ENCODE results near the gene CFAP74. TPM values are rescaled to one million over a fixed set of nuclear protein-coding genes. Genes with fewer than 3 reads are reported as not detected.

The CFAP74 gene
- total and polyA plus RNA-seq, 2 of the 13 experiments (the other 11 are each of a cell fraction or from before 2014, with no cell fraction given), result 0.27 to 0.62 TPM

DNA sequence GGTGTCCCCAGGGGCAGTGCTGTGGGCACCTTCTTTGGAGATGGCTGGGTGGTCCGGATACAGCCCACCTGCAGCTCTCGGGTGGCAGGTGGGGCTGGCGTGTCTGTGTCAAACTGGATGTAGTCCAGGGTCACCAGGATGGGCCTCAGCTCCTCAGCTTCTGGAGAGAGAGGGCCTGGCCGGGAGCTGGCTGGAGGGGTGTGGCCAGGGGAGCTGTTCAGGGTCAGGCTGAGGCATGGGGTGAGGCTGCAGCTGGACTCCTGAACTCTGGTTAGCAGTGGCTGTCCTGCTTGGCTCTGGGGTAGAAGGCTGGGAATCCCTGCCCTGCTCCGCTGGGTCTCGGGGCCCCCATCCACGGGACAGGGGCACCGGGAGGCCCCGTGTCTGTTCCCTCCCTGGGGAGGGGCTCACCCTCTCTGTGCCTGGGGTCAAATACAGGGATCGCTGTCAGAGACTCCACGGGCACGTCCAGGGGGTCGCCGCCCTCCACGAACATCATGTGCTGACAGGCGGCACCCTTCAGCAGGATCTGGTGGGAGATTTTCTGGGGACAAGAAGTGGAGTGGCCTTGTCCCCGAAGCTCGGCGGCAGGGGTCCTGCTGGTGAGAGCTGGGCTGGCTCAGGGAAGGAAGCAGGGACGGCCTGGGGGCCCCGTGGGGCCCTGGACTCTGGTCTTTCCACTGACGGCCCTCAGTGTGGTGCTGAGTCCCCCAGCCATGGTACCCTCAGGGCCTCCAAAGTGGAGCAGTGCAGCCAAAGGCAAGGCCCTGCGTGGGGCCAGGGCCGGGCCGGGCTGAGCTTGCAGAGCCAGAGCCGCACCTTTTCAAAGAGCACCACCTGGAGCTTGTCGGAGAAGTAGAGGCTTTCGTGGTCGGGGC is 80.4 kb downstream of the CFAP74 start (continued):
- TF ChIP-seq ZNF777 (CRISPR knock-in tag; IDR thresholded peaks at IDR 0.05) (peak; percentile 80), RBFOX2 (IDR thresholded peaks at IDR 0.05; ENCODE audit: low read depth, low read length) (peak; percentile 59; the same call in 1 of the 2 replicates), ZNF614 (CRISPR knock-in tag; IDR thresholded peaks at IDR 0.05; ENCODE audit: borderline replicate concordance) (no peak), MYNN (CRISPR knock-in tag; IDR thresholded peaks at IDR 0.05; ENCODE audit: low read depth) (no peak), ZSCAN20 (CRISPR knock-in tag; IDR thresholded peaks at IDR 0.05; ENCODE audit: borderline replicate concordance) (no peak; the same call in 1 of the 2 replicates), ZC3H4 (CRISPR knock-in tag; IDR thresholded peaks at IDR 0.05; ENCODE audit: borderline replicate concordance) (0 out of 2 replicates have a peak, but pooled peaks have one; percentile 14), CEBPG (CRISPR knock-in tag; IDR thresholded peaks at IDR 0.05) (no peak), MIER2 (CRISPR knock-in tag; IDR thresholded peaks at IDR 0.05) (no peak), ZNF224 (CRISPR knock-in tag; IDR thresholded peaks at IDR 0.05) (no peak; the same call in 1 of the 2 replicates), TCF7 (IDR thresholded peaks at IDR 0.05; ENCODE audit: low read depth) (0 out of 2 replicates have a peak, but pooled peaks have one; percentile 17), ZFP90 (CRISPR knock-in tag; IDR thresholded peaks at IDR 0.05; ENCODE audit: borderline replicate concordance) (0 out of 2 replicates have a peak, but pooled peaks have one; percentile 26), FOXP1 (IDR thresholded peaks at IDR 0.05) (no peak), FOXP1 (CRISPR knock-in tag; IDR thresholded peaks at IDR 0.05) (no peak), CAMTA2 (CRISPR knock-in tag; IDR thresholded peaks at IDR 0.05; ENCODE audit: borderline replicate concordance) (no peak), ATF1 (CRISPR knock-in tag; IDR thresholded peaks at IDR 0.05) (no peak), ZBTB7A (CRISPR knock-in tag; IDR thresholded peaks at IDR 0.05) (no peak), ZNF12 (CRISPR knock-in tag; IDR thresholded peaks at IDR 0.05) (no peak), SNAPC2 (CRISPR knock-in tag; IDR thresholded peaks at IDR 0.05) (no peak), ARNT (IDR thresholded peaks at IDR 0.05) (no peak), BORCS8-MEF2B (CRISPR knock-in tag; IDR thresholded peaks at IDR 0.05) (0 out of 2 replicates have a peak, but pooled peaks have one; percentile 34), POGZ (CRISPR knock-in tag; IDR thresholded peaks at IDR 0.05) (no peak; the same call in 1 of the 2 replicates), DNMT1 (CRISPR knock-in tag; IDR thresholded peaks at IDR 0.05) (no peak)
- TF ChIP-seq, protein P1, sequence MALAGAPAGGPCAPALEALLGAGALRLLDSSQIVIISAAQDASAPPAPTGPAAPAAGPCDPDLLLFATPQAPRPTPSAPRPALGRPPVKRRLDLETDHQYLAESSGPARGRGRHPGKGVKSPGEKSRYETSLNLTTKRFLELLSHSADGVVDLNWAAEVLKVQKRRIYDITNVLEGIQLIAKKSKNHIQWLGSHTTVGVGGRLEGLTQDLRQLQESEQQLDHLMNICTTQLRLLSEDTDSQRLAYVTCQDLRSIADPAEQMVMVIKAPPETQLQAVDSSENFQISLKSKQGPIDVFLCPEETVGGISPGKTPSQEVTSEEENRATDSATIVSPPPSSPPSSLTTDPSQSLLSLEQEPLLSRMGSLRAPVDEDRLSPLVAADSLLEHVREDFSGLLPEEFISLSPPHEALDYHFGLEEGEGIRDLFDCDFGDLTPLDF (CRISPR knock-in tag; IDR thresholded peaks at IDR 0.05), result no peak
- TF ChIP-seq, protein P2, sequence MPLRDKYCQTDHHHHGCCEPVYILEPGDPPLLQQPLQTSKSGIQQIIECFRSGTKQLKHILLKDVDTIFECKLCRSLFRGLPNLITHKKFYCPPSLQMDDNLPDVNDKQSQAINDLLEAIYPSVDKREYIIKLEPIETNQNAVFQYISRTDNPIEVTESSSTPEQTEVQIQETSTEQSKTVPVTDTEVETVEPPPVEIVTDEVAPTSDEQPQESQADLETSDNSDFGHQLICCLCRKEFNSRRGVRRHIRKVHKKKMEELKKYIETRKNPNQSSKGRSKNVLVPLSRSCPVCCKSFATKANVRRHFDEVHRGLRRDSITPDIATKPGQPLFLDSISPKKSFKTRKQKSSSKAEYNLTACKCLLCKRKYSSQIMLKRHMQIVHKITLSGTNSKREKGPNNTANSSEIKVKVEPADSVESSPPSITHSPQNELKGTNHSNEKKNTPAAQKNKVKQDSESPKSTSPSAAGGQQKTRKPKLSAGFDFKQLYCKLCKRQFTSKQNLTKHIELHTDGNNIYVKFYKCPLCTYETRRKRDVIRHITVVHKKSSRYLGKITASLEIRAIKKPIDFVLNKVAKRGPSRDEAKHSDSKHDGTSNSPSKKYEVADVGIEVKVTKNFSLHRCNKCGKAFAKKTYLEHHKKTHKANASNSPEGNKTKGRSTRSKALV (CRISPR knock-in tag; IDR thresholded peaks at IDR 0.05), result no peak

Data from HepG2 (cell line).